H1 (cell line): ENCODE results near the gene GAS6.

Experiments
- BCL11A ChIP-seq, 2 experiments: IDR thresholded peaks; one replicate each; pipeline ENCODE4 v1.6.1; 2011; ENCODE audit warnings: low read depth in 2 of 2, low read length in 2 of 2, mild to moderate bottlenecking in 2 of 2
- CREB1 ChIP-seq: IDR thresholded peaks from 2 replicates; pipeline ENCODE4 v1.6.1; 2012; ENCODE audit warnings: inconsistent platforms
- EP300 ChIP-seq, 2 experiments: IDR thresholded peaks; 1 replicate in 1 of 2; 2 replicates in 1 of 2; pipeline ENCODE4 v1.6.1; 2011 to 2012; ENCODE audit warnings: low read depth in 2 of 2, low read length in 2 of 2, mild to moderate bottlenecking in 2 of 2, borderline replicate concordance in 1 of 2, inconsistent platforms in 1 of 2, moderate library complexity in 1 of 2
- MAFK ChIP-seq: IDR thresholded peaks from 2 replicates; pipeline ENCODE4 v1.6.1; 2012; ENCODE audit warnings: low read depth, mild to moderate bottlenecking, improper control_type of control experiment, low read length
- TF ChIP-seq, protein P1 (sequence below), 3 experiments: IDR thresholded peaks; 1 replicate in 2 of 3; 2 replicates in 1 of 3; pipeline versions ENCODE4 v1.5.1 to v1.6.1; 2011; ENCODE audit warnings: low read length in 3 of 3, mild to moderate bottlenecking in 3 of 3, inconsistent platforms in 2 of 3, low read depth in 1 of 3, moderate library complexity in 1 of 3; ENCODE audit not compliant: insufficient read depth in 1 of 3; ENCODE audit errors: control extremely low read depth in 1 of 3

DNA sequence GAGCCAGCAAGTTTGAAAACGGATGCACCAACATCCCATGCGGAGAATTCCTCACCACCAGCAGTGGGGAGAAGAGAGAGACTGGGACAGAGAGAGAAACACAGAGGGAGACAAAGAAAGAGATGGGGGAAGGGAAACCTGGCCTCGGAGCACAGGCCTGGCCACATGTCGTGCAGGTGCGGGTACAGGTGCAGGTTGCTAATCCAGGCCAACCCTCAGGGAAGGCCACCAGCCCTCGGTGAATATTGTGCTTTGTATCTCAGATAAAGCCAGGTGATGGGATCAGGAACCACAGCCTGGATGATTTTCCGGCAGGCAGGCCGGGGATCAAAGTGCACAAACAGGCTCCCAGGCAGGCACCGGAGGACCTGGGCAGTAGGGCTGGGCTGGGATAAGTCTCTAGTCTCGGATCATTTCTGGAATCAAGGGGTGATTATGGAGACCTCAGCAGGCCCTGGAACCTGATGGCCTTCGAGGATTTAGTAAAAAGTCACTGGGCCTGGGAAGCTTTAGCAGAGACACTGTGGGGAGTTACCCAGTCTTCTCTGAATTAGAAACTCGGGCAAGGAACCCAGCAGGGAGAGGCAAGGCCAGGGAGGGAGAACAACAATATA, 3.7 kb downstream of the GAS6 start:
- TF ChIP-seq MAFK (no peak), EP300 (IDR thresholded peaks at IDR 0.05; ENCODE audit: borderline replicate concordance in 1 of 2, low read depth in 2 of 2, low read length in 2 of 2) (peak in 1 of 2 experiments; percentile 31; a peak in 1 of 3 replicates), CREB1 (no peak), BCL11A (IDR thresholded peaks at IDR 0.05; ENCODE audit: low read depth in 2 of 2, low read length in 2 of 2) (no peak)
- TF ChIP-seq, protein P1, sequence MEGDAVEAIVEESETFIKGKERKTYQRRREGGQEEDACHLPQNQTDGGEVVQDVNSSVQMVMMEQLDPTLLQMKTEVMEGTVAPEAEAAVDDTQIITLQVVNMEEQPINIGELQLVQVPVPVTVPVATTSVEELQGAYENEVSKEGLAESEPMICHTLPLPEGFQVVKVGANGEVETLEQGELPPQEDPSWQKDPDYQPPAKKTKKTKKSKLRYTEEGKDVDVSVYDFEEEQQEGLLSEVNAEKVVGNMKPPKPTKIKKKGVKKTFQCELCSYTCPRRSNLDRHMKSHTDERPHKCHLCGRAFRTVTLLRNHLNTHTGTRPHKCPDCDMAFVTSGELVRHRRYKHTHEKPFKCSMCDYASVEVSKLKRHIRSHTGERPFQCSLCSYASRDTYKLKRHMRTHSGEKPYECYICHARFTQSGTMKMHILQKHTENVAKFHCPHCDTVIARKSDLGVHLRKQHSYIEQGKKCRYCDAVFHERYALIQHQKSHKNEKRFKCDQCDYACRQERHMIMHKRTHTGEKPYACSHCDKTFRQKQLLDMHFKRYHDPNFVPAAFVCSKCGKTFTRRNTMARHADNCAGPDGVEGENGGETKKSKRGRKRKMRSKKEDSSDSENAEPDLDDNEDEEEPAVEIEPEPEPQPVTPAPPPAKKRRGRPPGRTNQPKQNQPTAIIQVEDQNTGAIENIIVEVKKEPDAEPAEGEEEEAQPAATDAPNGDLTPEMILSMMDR (IDR thresholded peaks at IDR 0.05; ENCODE audit: control extremely low read depth in 1 of 3, insufficient read depth in 1 of 3, low read depth in 1 of 3, low read length in 3 of 3): no peak
